ENCODE results near the gene MMD. TPM values are rescaled to one million over a fixed set of nuclear protein-coding genes. Genes with fewer than 3 reads are reported as not detected.

Gene MMD
- polyA plus RNA-seq, 3 donors, result 3.4 to 7.0 (median 4.6) TPM

GRCh38 chr17:55345132-55345531, 76.5 kb downstream of the MMD start:
- Mint-ChIP-seq H3K27ac (no peak overlapping the region), H3K4me1 (peaks cover 3% of the 10 kb centered on the region), H3K4me3 (no peak overlapping the region), H3K36me3 (no peaks in the 10 kb centered on the region), H3K27me3 (ENCODE audit: low read depth in 3 of 3) (peaks cover under 1 to 14% (median 9%) of the 10 kb centered on the region in 3 donors), H3K9me3 (peaks cover 0 to 9% (median 3%) of the 10 kb centered on the region in 7 donors)
- Histone ChIP-seq H3K9me3 (replicated peaks in 1 of 2; ENCODE audit: control insufficient read depth in 1 of 2, insufficient read depth in 1 of 2, low read length in 2 of 2) (no peaks in the 10 kb centered on the region), H3K79me2 (ENCODE audit: insufficient read depth, low read length) (no peaks in the 10 kb centered on the region), H3K4me2 (replicated peaks; ENCODE audit: extremely low read depth, low read length, poor library complexity, severe bottlenecking) (no peak overlapping the region), H2AFZ (ENCODE audit: insufficient read depth, low read depth, low read length, poor library complexity, severe bottlenecking) (no peak overlapping the region), H3K4me3 (replicated peaks in 1 of 3; ENCODE audit: low read depth in 2 of 3, low read length in 3 of 3) (no peak overlapping the region), H3K27me3 (ENCODE audit: control insufficient read depth in 2 of 2, insufficient read depth in 2 of 2, low read length in 2 of 2) (no peaks in the 10 kb centered on the region), H3K4me1 (ENCODE audit: control insufficient read depth in 1 of 2, insufficient read depth in 2 of 2, low read length in 2 of 2) (no peaks in the 10 kb centered on the region), H3K36me3 (replicated peaks in 1 of 2; ENCODE audit: control insufficient read depth in 1 of 2, insufficient read depth in 2 of 2, low read length in 2 of 2) (no peaks in the 10 kb centered on the region), H3K27ac (ENCODE audit: low read depth in 1 of 2, low read length in 2 of 2) (no peak overlapping the region), H3K9ac (ENCODE audit: insufficient read depth, low read length, poor library complexity, severe bottlenecking) (no peak overlapping the region), H4K20me1 (ENCODE audit: insufficient read depth, low read length) (no peaks in the 10 kb centered on the region)
- no peak for DNase-seq
- 67% methylated on average over 1 of the region's 1 CpG for WGBS (ENCODE audit: insufficient coverage)
- intact Hi-C loops (cut with micrococcal nuclease), result loop anchor here (5.0 kb wide), 1 partner anchor 353 kb away; no protein-coding TSS in a partner anchor
- no peak for TF ChIP-seq CTCF (IDR thresholded peaks at IDR 0.05)

- H3K27ac ChIP-seq (ENCODE audit: low read depth in 1 of 2, low read length in 2 of 2), result no peak overlapping the region
- H3K36me3 ChIP-seq (replicated peaks in 1 of 2; ENCODE audit: control insufficient read depth in 1 of 2, insufficient read depth in 2 of 2, low read length in 2 of 2), result no peaks in the 10 kb centered on the region
- Mint-ChIP-seq H3K27ac (no peak overlapping the region), H3K36me3 (no peaks in the 10 kb centered on the region), H3K9me3 (peaks cover 0 to 9% (median 3%) of the 10 kb centered on the region in 7 donors), H3K4me3 (no peak overlapping the region), H3K27me3 (ENCODE audit: low read depth in 3 of 3) (peaks cover 2 to 13% (median 9%) of the 10 kb centered on the region in 3 donors), H3K4me1 (peaks cover 3% of the 10 kb centered on the region)
- H4K20me1 ChIP-seq (ENCODE audit: insufficient read depth, low read length), result no peaks in the 10 kb centered on the region
- H3K4me1 ChIP-seq (ENCODE audit: control insufficient read depth in 1 of 2, insufficient read depth in 2 of 2, low read length in 2 of 2), result no peaks in the 10 kb centered on the region
- no peak overlapping the region for H2AFZ ChIP-seq (ENCODE audit: insufficient read depth, low read depth, low read length, poor library complexity, severe bottlenecking)
- H3K9ac ChIP-seq (ENCODE audit: insufficient read depth, low read length, poor library complexity, severe bottlenecking), result no peak overlapping the region
- H3K4me2 ChIP-seq (replicated peaks; ENCODE audit: extremely low read depth, low read length, poor library complexity, severe bottlenecking), result no peak overlapping the region
- H3K79me2 ChIP-seq (ENCODE audit: insufficient read depth, low read length), result no peaks in the 10 kb centered on the region
- DNase-seq, result no peak
- H3K27me3 ChIP-seq (ENCODE audit: control insufficient read depth in 2 of 2, insufficient read depth in 2 of 2, low read length in 2 of 2), result no peaks in the 10 kb centered on the region
- H3K4me3 ChIP-seq (replicated peaks in 1 of 3; ENCODE audit: low read depth in 2 of 3, low read length in 3 of 3), result no peak overlapping the region
- TF ChIP-seq CTCF (IDR thresholded peaks at IDR 0.05), result no peak
- 84% methylated on average over 3 of the region's 3 CpGs for WGBS (ENCODE audit: insufficient coverage)
- H3K9me3 ChIP-seq (replicated peaks in 1 of 2; ENCODE audit: control insufficient read depth in 1 of 2, insufficient read depth in 1 of 2, low read length in 2 of 2), result no peaks in the 10 kb centered on the region
- intact Hi-C loops (cut with micrococcal nuclease), result no loop called here
These were observed 77.1 kb downstream of the MMD start for GRCh38 chr17:55344514-55344997.

Measured in CD14-positive monocyte (primary cell).